GM10248 (cell line): ENCODE results near the gene MAST1.

Experiments
- CTCF ChIA-PET: fragments of 300-600 bp; sonication (Branson Sonifier 250); formaldehyde crosslinking; extraction: SDS; loops from one replicate; lab custom pipeline; 2021; ENCODE audit warnings: antibody characterized with exemption; lab: Yijun Ruan, JAX
- POLR2A ChIA-PET: fragments of 350-650 bp; sonication (Branson Sonifier 250); formaldehyde crosslinking; extraction: SDS; loops from one replicate; lab custom pipeline; 2020; ENCODE audit warnings: antibody characterized with exemption; lab: Yijun Ruan, JAX
- DNase-seq: peaks from one replicate; pipeline ENCODE4 v3.0.0; 2012; ENCODE audit errors: extremely low spot score
- CTCF ChIP-seq: IDR thresholded peaks from 2 replicates; pipeline ENCODE4 v1.5.1; 2012; ENCODE audit warnings: mild to moderate bottlenecking, low read depth; ENCODE audit errors: extremely low read depth, missing control alignments, control extremely low read depth

MAST1 gene

GRCh38 chr19:12833738-12834565 lies 4.4 kb upstream of the MAST1 start:
- TF ChIP-seq CTCF, result no peak
- POLR2A ChIA-PET, result no interaction called here
- DNase-seq, result peak; percentile 69
- CTCF ChIA-PET, result interaction anchor here (1.0 to 3.9 kb wide), 7 partner anchors 14 to 131 kb away, joined by 3 to 20 read pairs (median 4); no protein-coding TSS in a partner anchor

GRCh38 chr19:12834566-12834943 lies 3.8 kb upstream of the MAST1 start, which contains the start of gene RTBDN:
TSS of gene RTBDN (minus strand) at chr19:12834579. CDS start at chr19:12829979, 4,600 bp downstream.
- ChIA-PET CTCF (interaction anchor here (1.0 to 3.9 kb wide), 7 partner anchors 13 to 131 kb away, joined by 3 to 20 read pairs (median 4); no protein-coding TSS in a partner anchor), POLR2A (no interaction called here)
- TF ChIP-seq CTCF, result no peak
- no peak for DNase-seq

- ChIA-PET CTCF (interaction anchor here (1.0 to 3.9 kb wide), 4 partner anchors 13 to 75 kb away, joined by 3 to 20 read pairs (median 11); no protein-coding TSS in a partner anchor), POLR2A (no interaction called here)
- DNase-seq, result no peak
- TF ChIP-seq CTCF, result no peak
Observed at GRCh38 chr19:12834976-12835757, 3.1 kb upstream of the MAST1 start.

- POLR2A ChIA-PET, result no interaction called here
- DNase-seq, result no peak
- no peak for TF ChIP-seq CTCF
- CTCF ChIA-PET, result interaction anchor here (0.6 to 3.9 kb wide), 7 partner anchors 11 to 129 kb away, joined by 3 to 18 read pairs (median 4); no protein-coding TSS in a partner anchor
Observed at GRCh38 chr19:12836529-12836863, 1.8 kb upstream of the MAST1 start.

GRCh38 chr19:12837225-12837624 lies 1.1 kb upstream of the MAST1 start:
- ChIA-PET CTCF (interaction anchor here (0.6 to 3.9 kb wide), 11 partner anchors 10 to 128 kb away, joined by 3 to 18 read pairs (median 4); partner anchors contain the start of gene DNASE2), POLR2A (no interaction called here)
- DNase-seq, result no peak
- TF ChIP-seq CTCF, result no peak
